Measurements from ENCODE around the gene CNFN. TPM values are rescaled to one million over a fixed set of nuclear protein-coding genes. Genes with fewer than 3 reads are reported as not detected.

CNFN gene
- total and polyA plus RNA-seq, 2 experiments from 2014 or later = 6.7 to 54.5 TPM

- peaks cover 74% of the 10 kb centered on the region for H3K27me3 Mint-ChIP-seq (ENCODE audit: insufficient read depth, low read depth, poor library complexity)
- ATAC-seq (no peak), DNase-seq (ENCODE audit: low spot score) (no peak)
- H3K9me2 ChIP-seq (ENCODE audit: insufficient read depth) = no peaks in the 10 kb centered on the region
- no peak overlapping the region for H3K27ac Mint-ChIP-seq
- H3K27ac ChIP-seq (ENCODE audit: low read depth) = no peak overlapping the region
- H3F3A ChIP-seq (replicated peaks; ENCODE audit: low read depth) = peaks cover 5% of the 10 kb centered on the region; the same call in 1 of the 2 replicates
- H3K4me3 ChIP-seq = no peak overlapping the region
- no peaks in the 10 kb centered on the region for H3K79me2 ChIP-seq (replicated peaks; ENCODE audit: insufficient read depth)
- H4K20me1 ChIP-seq (replicated peaks; ENCODE audit: insufficient read depth) = no peaks in the 10 kb centered on the region; the same call in none of the 2 replicates
- H3K4me2 ChIP-seq = no peak overlapping the region
- H3K4me3 Mint-ChIP-seq = no peak overlapping the region
- H3K4me1 Mint-ChIP-seq = peaks cover 15% of the 10 kb centered on the region
- TF ChIP-seq EZH2 (IDR thresholded peaks at IDR 0.05; ENCODE audit: low read depth, unreplicated experiment) (no peak), ZNF331 (CRISPR knock-in tag; IDR thresholded peaks at IDR 0.05; ENCODE audit: low read depth) (no peak), ZNF462 (CRISPR knock-in tag; IDR thresholded peaks at IDR 0.05) (no peak), CTCF (conservative IDR thresholded peaks at IDR 0.05; ENCODE audit: low read depth in 2 of 2) (no peak)
- H3K36me3 Mint-ChIP-seq (ENCODE audit: low read depth) = peaks cover 44% of the 10 kb centered on the region
- peaks cover 13% of the 10 kb centered on the region; the same call in 1 of the 2 replicates for H3K27me3 ChIP-seq (ENCODE audit: insufficient read depth)
- no peaks in the 10 kb centered on the region for H3K36me3 ChIP-seq (ENCODE audit: insufficient read depth)
- H3K9me3 Mint-ChIP-seq = peaks cover 3% of the 10 kb centered on the region
- H2AFZ ChIP-seq = no peak overlapping the region
- peaks cover 5% of the 10 kb centered on the region; the same call in 1 of the 2 replicates for H3K4me1 ChIP-seq (ENCODE audit: insufficient read depth)
Measured at GRCh38 chr19:42406111-42406510, 16.0 kb upstream of the CNFN start.
